Liver (tissue), 9 donors: ENCODE results near the gene PKD2L1. TPM values are rescaled to one million over a fixed set of nuclear protein-coding genes. Genes with fewer than 3 reads are reported as not detected.

ENCODE experiments used
- DNase-seq: peaks from one replicate; pipeline ENCODE4 v3.0.0-alpha.2; 2017; ENCODE audit warnings: low spot score
- H3K27ac ChIP-seq, 2 donors: one replicate each; pipeline ENCODE4 v1.7.0; 2013; ENCODE audit warnings: inconsistent platforms in 2 of 2, low read length in 2 of 2, control low read depth in 1 of 2, low read depth in 1 of 2, mild to moderate bottlenecking in 1 of 2
- H3K27me3 ChIP-seq, 4 donors: one replicate each; pipeline versions ENCODE4 v1.6.1 to v1.7.0; 2013; ENCODE audit warnings: low read length in 3 of 4, inconsistent platforms in 1 of 4, mild to moderate bottlenecking in 1 of 4, moderate library complexity in 1 of 4; ENCODE audit not compliant: control insufficient read depth in 4 of 4, insufficient read depth in 4 of 4
- H3K36me3 ChIP-seq, 4 donors: one replicate each; pipeline versions ENCODE4 v1.6.1 to v1.7.0; 2013; ENCODE audit warnings: low read length in 3 of 4, mild to moderate bottlenecking in 3 of 4, low read depth in 1 of 4, moderate library complexity in 1 of 4; ENCODE audit not compliant: control insufficient read depth in 4 of 4, insufficient read depth in 3 of 4
- H3K4me1 ChIP-seq, 4 donors: one replicate each; pipeline versions ENCODE4 v1.6.1 to v1.7.0; 2013; ENCODE audit warnings: low read length in 3 of 4, mild to moderate bottlenecking in 3 of 4, moderate library complexity in 1 of 4; ENCODE audit not compliant: control insufficient read depth in 4 of 4, insufficient read depth in 4 of 4
- H3K4me3 ChIP-seq, 3 donors: one replicate each; pipeline versions ENCODE4 v1.6.1 to v1.7.0; 2013; ENCODE audit warnings: low read length in 3 of 3, control low read depth in 1 of 3, low read depth in 1 of 3, mild to moderate bottlenecking in 1 of 3
- H3K9ac ChIP-seq, 2 donors: one replicate each; pipeline ENCODE4 v1.7.0; 2013; ENCODE audit warnings: low read length in 2 of 2, mild to moderate bottlenecking in 2 of 2, moderate library complexity in 2 of 2, control low read depth in 1 of 2, low read depth in 1 of 2
- H3K9me3 ChIP-seq, 4 donors: one replicate each; pipeline versions ENCODE4 v1.6.1 to v1.7.0; 2013; ENCODE audit warnings: low read length in 3 of 4; ENCODE audit not compliant: control insufficient read depth in 4 of 4
- ATF3 ChIP-seq: IDR thresholded peaks from 2 replicates; pipeline ENCODE4 v1.6.1; 2016; ENCODE audit warnings: antibody characterized with exemption
- CTCF ChIP-seq: fragments of 150-350 bp; IDR thresholded peaks from 2 replicates; pipeline ENCODE4 v1.5.1; 2017; ENCODE audit warnings: improper control_type of control experiment, low read depth, low read length; ENCODE audit not compliant: missing input control
- EGR1 ChIP-seq, 2 donors: IDR thresholded peaks; 2 replicates each; pipeline ENCODE4 v1.6.1; 2016 to 2018; ENCODE audit warnings: antibody characterized with exemption in 2 of 2, low read depth in 2 of 2
- FOXA1 ChIP-seq: IDR thresholded peaks from 2 replicates; pipeline ENCODE4 v1.6.1; 2016; ENCODE audit warnings: antibody characterized with exemption
- FOXA2 ChIP-seq: IDR thresholded peaks from 2 replicates; pipeline ENCODE4 v1.6.1; 2016; ENCODE audit warnings: antibody characterized with exemption
- GABPA ChIP-seq, 2 donors: IDR thresholded peaks in 1 of 2; conservative IDR thresholded peaks in 1 of 2; 2 replicates each; pipeline ENCODE4 v1.6.1; 2016; ENCODE audit warnings: antibody characterized with exemption in 2 of 2, mild to moderate bottlenecking in 1 of 2, moderate library complexity in 1 of 2
- HNF4A ChIP-seq, 2 donors: conservative IDR thresholded peaks; 2 replicates each; pipeline ENCODE4 v1.6.1; 2016; ENCODE audit warnings: antibody characterized with exemption in 2 of 2, mild to moderate bottlenecking in 2 of 2
- HNF4G ChIP-seq: IDR thresholded peaks from 2 replicates; pipeline ENCODE4 v1.6.1; 2016; ENCODE audit warnings: antibody characterized with exemption
- JUND ChIP-seq, 2 donors: IDR thresholded peaks; 2 replicates each; pipeline ENCODE4 v1.6.1; 2016; ENCODE audit warnings: antibody characterized with exemption in 2 of 2
- MAX ChIP-seq: IDR thresholded peaks from 2 replicates; pipeline ENCODE4 v1.6.1; 2016; ENCODE audit warnings: antibody characterized with exemption
- NR2F2 ChIP-seq: IDR thresholded peaks from 2 replicates; pipeline ENCODE4 v1.6.1; 2016; ENCODE audit warnings: antibody characterized with exemption
- RAD21 ChIP-seq, 2 donors: IDR thresholded peaks; 2 replicates each; pipeline ENCODE4 v1.6.1; 2016; ENCODE audit warnings: antibody characterized with exemption in 2 of 2, mild to moderate bottlenecking in 2 of 2
- RXRA ChIP-seq, 2 donors: IDR thresholded peaks; 2 replicates each; pipeline ENCODE4 v1.6.1; 2017 to 2018; ENCODE audit warnings: antibody characterized with exemption in 2 of 2, mild to moderate bottlenecking in 1 of 2
- SP1 ChIP-seq: IDR thresholded peaks from 2 replicates; pipeline ENCODE4 v1.6.1; 2018; ENCODE audit warnings: antibody characterized with exemption, mild to moderate bottlenecking
- TAF1 ChIP-seq: conservative IDR thresholded peaks from 2 replicates; pipeline ENCODE4 v1.6.1; 2016; ENCODE audit warnings: antibody characterized with exemption, mild to moderate bottlenecking
- YY1 ChIP-seq: IDR thresholded peaks from 2 replicates; pipeline ENCODE4 v1.6.1; 2016; ENCODE audit warnings: antibody characterized with exemption, mild to moderate bottlenecking
- ZBTB33 ChIP-seq: IDR thresholded peaks from 2 replicates; pipeline ENCODE4 v1.6.1; 2016; ENCODE audit warnings: antibody characterized with exemption
- WGBS: extraction: QIAGEN DNeasy Blood & Tissue Kit; methylation state at CpG from one replicate; pipeline ENCODE4 v1.1.7; 2013; 5-methylcytosine and 5-hydroxymethylcytosine counted together
- polyA plus RNA-seq, 2 donors: library from polyadenylated mRNA; stranded (reverse) in 1 of 2; unstranded in 1 of 2; fragments of 200-250 nt in 1 of 2; fragments of >200 nt in 1 of 2; fragmentation: Nextera tagmentation in 1 of 2; extraction: Ambion mirVana in 1 of 2; gene quantifications; one replicate each; pipeline versions ENCODE4 v1.2.1 to v1.2.3, GENCODE V29; 2013 to 2015
- total RNA-seq, 2 donors: library from RNA; depleted of rRNA; stranded (reverse); fragments of >200 nt; gene quantifications; one replicate each; pipeline ENCODE4 v1.2.3, GENCODE V29; 2014
- TF ChIP-seq, protein P1 (sequence below): IDR thresholded peaks from 2 replicates; pipeline ENCODE4 v1.6.1; 2016; ENCODE audit warnings: antibody characterized with exemption, mild to moderate bottlenecking
- donor health status: healthy.
- donor health status: healthy.
- donor health status: healthy.
- donor health status: healthy.
- donor health status: healthy.

PKD2L1 gene
- total and polyA plus RNA-seq, 4 donors: 0.06 to 0.15 (median 0.11) TPM

DNA sequence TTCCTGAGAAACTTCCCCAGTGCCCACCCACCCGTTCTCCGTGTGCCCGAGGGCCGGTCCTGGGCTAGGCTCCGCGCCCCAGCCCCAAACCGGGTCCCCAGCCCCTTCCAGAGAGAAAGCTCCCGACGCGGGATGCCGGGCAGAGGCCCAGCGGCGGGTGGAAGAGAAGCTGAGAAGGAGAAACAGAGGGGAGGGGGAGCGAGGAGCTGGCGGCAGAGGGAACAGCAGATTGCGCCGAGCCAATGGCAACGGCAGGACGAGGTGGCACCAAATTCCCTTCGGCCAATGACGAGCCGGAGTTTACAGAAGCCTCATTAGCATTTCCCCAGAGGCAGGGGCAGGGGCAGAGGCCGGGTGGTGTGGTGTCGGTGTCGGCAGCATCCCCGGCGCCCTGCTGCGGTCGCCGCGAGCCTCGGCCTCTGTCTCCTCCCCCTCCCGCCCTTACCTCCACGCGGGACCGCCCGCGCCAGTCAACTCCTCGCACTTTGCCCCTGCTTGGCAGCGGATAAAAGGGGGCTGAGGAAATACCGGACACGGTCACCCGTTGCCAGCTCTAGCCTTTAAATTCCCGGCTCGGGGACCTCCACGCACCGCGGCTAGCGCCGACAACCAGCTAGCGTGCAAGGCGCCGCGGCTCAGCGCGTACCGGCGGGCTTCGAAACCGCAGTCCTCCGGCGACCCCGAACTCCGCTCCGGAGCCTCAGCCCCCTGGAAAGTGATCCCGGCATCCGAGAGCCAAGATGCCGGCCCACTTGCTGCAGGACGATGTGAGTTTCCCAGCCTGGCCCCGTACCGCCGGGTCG, 16.9 kb upstream of the PKD2L1 start, which contains the start of gene SCD:
TSS of gene SCD (plus strand) at position 469 of the 803 bp plus-strand sequence. CDS start at position 741, 272 bp downstream.
- H3K9me3 ChIP-seq: no peaks in the 10 kb centered on the region
- under 1% methylated on average over 73 of the region's 73 CpGs for WGBS
- peaks cover 21 to 63% (median 45%) of the 10 kb centered on the region in 4 donors for H3K4me1 ChIP-seq
- no peaks in the 10 kb centered on the region for H3K27me3 ChIP-seq
- peak; percentile 83 for DNase-seq
- H3K27ac ChIP-seq: peak within 1 kb of the TSS; percentile 80 to 87
- peak within 1 kb of the TSS; percentile 80 to 91 for H3K9ac ChIP-seq
- peak within 1 kb of the TSS; percentile 52 to 78 (median 74) for H3K4me3 ChIP-seq
- no peak for TF ChIP-seq NR2F2
- no peak for TF ChIP-seq ATF3
- peak; percentile 10 to 15 for TF ChIP-seq JUND (IDR thresholded peaks at IDR 0.05)
- peak; percentile 41 for TF ChIP-seq MAX
- TF ChIP-seq FOXA2: peak; percentile 6
- no peak for TF ChIP-seq CTCF
- TF ChIP-seq YY1: no peak
- no peak for TF ChIP-seq ZBTB33
- TF ChIP-seq, protein P1, sequence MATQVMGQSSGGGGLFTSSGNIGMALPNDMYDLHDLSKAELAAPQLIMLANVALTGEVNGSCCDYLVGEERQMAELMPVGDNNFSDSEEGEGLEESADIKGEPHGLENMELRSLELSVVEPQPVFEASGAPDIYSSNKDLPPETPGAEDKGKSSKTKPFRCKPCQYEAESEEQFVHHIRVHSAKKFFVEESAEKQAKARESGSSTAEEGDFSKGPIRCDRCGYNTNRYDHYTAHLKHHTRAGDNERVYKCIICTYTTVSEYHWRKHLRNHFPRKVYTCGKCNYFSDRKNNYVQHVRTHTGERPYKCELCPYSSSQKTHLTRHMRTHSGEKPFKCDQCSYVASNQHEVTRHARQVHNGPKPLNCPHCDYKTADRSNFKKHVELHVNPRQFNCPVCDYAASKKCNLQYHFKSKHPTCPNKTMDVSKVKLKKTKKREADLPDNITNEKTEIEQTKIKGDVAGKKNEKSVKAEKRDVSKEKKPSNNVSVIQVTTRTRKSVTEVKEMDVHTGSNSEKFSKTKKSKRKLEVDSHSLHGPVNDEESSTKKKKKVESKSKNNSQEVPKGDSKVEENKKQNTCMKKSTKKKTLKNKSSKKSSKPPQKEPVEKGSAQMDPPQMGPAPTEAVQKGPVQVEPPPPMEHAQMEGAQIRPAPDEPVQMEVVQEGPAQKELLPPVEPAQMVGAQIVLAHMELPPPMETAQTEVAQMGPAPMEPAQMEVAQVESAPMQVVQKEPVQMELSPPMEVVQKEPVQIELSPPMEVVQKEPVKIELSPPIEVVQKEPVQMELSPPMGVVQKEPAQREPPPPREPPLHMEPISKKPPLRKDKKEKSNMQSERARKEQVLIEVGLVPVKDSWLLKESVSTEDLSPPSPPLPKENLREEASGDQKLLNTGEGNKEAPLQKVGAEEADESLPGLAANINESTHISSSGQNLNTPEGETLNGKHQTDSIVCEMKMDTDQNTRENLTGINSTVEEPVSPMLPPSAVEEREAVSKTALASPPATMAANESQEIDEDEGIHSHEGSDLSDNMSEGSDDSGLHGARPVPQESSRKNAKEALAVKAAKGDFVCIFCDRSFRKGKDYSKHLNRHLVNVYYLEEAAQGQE: no peak
- TF ChIP-seq EGR1 (IDR thresholded peaks at IDR 0.05; ENCODE audit: low read depth in 2 of 2): no peak
- TF ChIP-seq FOXA1: no peak
- TF ChIP-seq HNF4G: peak; percentile 56
- TF ChIP-seq RXRA (IDR thresholded peaks at IDR 0.05): peak; percentile 67 to 77
- TF ChIP-seq RAD21 (IDR thresholded peaks at IDR 0.05): peak in 1 of 2 donors; percentile 52
- TF ChIP-seq SP1: peak; percentile 81
- peak in 1 of 2 donors; percentile 11 for TF ChIP-seq GABPA (IDR thresholded peaks at IDR 0.05 in 1 of 2, conservative IDR thresholded peaks at IDR 0.05 in 1 of 2)
- peak; percentile 68 to 79 for TF ChIP-seq HNF4A (conservative IDR thresholded peaks at IDR 0.05)
- peak; percentile 36 for TF ChIP-seq TAF1
- H3K36me3 ChIP-seq: peaks cover 0 to 7% (median 4%) of the 10 kb centered on the region in 4 donors
